Measurements from ENCODE around the gene ANKRD9.

The ANKRD9 gene

GRCh38 chr14:102512793-102513300, 3.3 kb upstream of the ANKRD9 start:
- no peak for DNase-seq

GRCh38 chr14:102511538-102511937, 2.0 kb upstream of the ANKRD9 start:
- DNase-seq, result no peak

GRCh38 chr14:102510616-102511520, 1.3 kb upstream of the ANKRD9 start:
- DNase-seq, result peak; percentile 36

GRCh38 chr14:102508774-102509745, 516 bp downstream of the ANKRD9 start:
- peak; percentile 36 for DNase-seq

GRCh38 chr14:102508410-102508773, 1.2 kb downstream of the ANKRD9 start:
- no peak for DNase-seq

- DNase-seq, result no peak
Observed at GRCh38 chr14:102507857-102508312, 1.7 kb downstream of the ANKRD9 start.

GRCh38 chr14:102507081-102507856, 2.3 kb downstream of the ANKRD9 start:
- no peak for DNase-seq

GRCh38 chr14:102506626-102506925, 3.0 kb downstream of the ANKRD9 start:
- DNase-seq, result no peak

- DNase-seq, result no peak
Observed at GRCh38 chr14:102505775-102506625, 3.6 kb downstream of the ANKRD9 start.

- DNase-seq, result no peak
Observed at GRCh38 chr14:102505000-102505619, 4.5 kb downstream of the ANKRD9 start.

- DNase-seq, result no peak
Observed at GRCh38 chr14:102504328-102504999, 5.1 kb downstream of the ANKRD9 start.

GRCh38 chr14:102503641-102504327, 5.8 kb downstream of the ANKRD9 start:
- DNase-seq, result no peak

GRCh38 chr14:102502571-102502970, 7.0 kb downstream of the ANKRD9 start:
- DNase-seq, result no peak

- no peak for DNase-seq
Observed at GRCh38 chr14:102501751-102502315, 7.7 kb downstream of the ANKRD9 start.

- no peak for DNase-seq
Observed at GRCh38 chr14:102500713-102501112, 8.9 kb downstream of the ANKRD9 start.

- DNase-seq, result no peak
Observed at GRCh38 chr14:102500158-102500662, 9.4 kb downstream of the ANKRD9 start.

GRCh38 chr14:102499401-102500157, 10.0 kb downstream of the ANKRD9 start:
- no peak for DNase-seq

- DNase-seq, result no peak
Observed at GRCh38 chr14:102498678-102499265, 10.8 kb downstream of the ANKRD9 start.

Data from stimulated activated CD4-positive, alpha-beta T cell treated with anti-CD3 and anti-CD28 coated beads, Interleukin-4, amount 100 ng/mL, for 1 hour (primary cell).